HG02588 (cell line): ENCODE results near the gene ANKRD44.

Source experiments
- ATAC-seq: cut with Tn5 transposase; IDR thresholded peaks from one replicate; pipeline ENCODE4 v1.9.1; 2021; ENCODE audit warnings: mild to moderate bottlenecking, moderate library complexity; ENCODE audit not compliant: unreplicated experiment

The ANKRD44 gene

GRCh38 chr2:197211881-197212342, 98.7 kb downstream of the ANKRD44 start:
- no peak for ATAC-seq

- ATAC-seq: no peak
Observed at GRCh38 chr2:197210430-197210829, 100.2 kb downstream of the ANKRD44 start.

GRCh38 chr2:197209742-197210408, 100.7 kb downstream of the ANKRD44 start:
- peak; percentile 35 for ATAC-seq

- no peak for ATAC-seq
Observed at GRCh38 chr2:197209246-197209645, 101.3 kb downstream of the ANKRD44 start.

GRCh38 chr2:197208841-197209240, 101.7 kb downstream of the ANKRD44 start:
- no peak for ATAC-seq

- ATAC-seq: no peak
Observed at GRCh38 chr2:197208024-197208423, 102.6 kb downstream of the ANKRD44 start.

- no peak for ATAC-seq
Observed at GRCh38 chr2:197207598-197207997, 103.0 kb downstream of the ANKRD44 start.

GRCh38 chr2:197207106-197207505, 103.5 kb downstream of the ANKRD44 start:
- no peak for ATAC-seq

- ATAC-seq: peak; percentile 69
Observed at GRCh38 chr2:197205585-197206215, 104.9 kb downstream of the ANKRD44 start.

- ATAC-seq: no peak
Observed at GRCh38 chr2:197204519-197205250, 105.9 kb downstream of the ANKRD44 start.

- no peak for ATAC-seq
Observed at GRCh38 chr2:197201874-197202273, 108.7 kb downstream of the ANKRD44 start.

GRCh38 chr2:197200762-197201058, 109.9 kb downstream of the ANKRD44 start:
- ATAC-seq: no peak

GRCh38 chr2:197200051-197200761, 110.4 kb downstream of the ANKRD44 start:
- no peak for ATAC-seq

- ATAC-seq: peak; percentile 98
Observed at GRCh38 chr2:197198890-197199289, 111.7 kb downstream of the ANKRD44 start.

- ATAC-seq: no peak
Observed at GRCh38 chr2:197197895-197198311, 112.7 kb downstream of the ANKRD44 start.

GRCh38 chr2:197196541-197197180, 113.9 kb downstream of the ANKRD44 start:
- no peak for ATAC-seq

GRCh38 chr2:197195518-197195917, 115.1 kb downstream of the ANKRD44 start:
- ATAC-seq: no peak

GRCh38 chr2:197191940-197192322, 118.6 kb downstream of the ANKRD44 start:
- ATAC-seq: no peak

GRCh38 chr2:197191177-197191939, 119.2 kb downstream of the ANKRD44 start:
- no peak for ATAC-seq

- ATAC-seq: no peak
Observed at GRCh38 chr2:197190100-197190432, 120.5 kb downstream of the ANKRD44 start.
